HEK293 (cell line): ENCODE results near the gene SNUPN.

Source experiments
- CTCF ChIA-PET: fragments of 350-600 bp; formaldehyde crosslinking; extraction: SDS; loops from one replicate; lab custom pipeline; 2021; ENCODE audit warnings: antibody characterized with exemption; lab: Yijun Ruan, JAX
- POLR2A ChIA-PET: fragments of 300-600 bp; formaldehyde crosslinking; extraction: SDS; loops from one replicate; lab custom pipeline; 2020; ENCODE audit warnings: antibody characterized with exemption, inconsistent platforms; lab: Yijun Ruan, JAX
- H3K27ac ChIP-seq: fragments of 200-500 bp; sonication (Bioruptor generic); 2 replicates; pipeline ENCODE4 v1.5.1; 2014; ENCODE audit warnings: low read depth, low read length, control low read depth, inconsistent platforms; ENCODE audit errors: extremely low read depth
- H3K36me3 ChIP-seq, 2 experiments: fragments of 200-500 bp in 1 of 2; sonication (Bioruptor generic) in 1 of 2; 1 replicate in 1 of 2; 2 replicates in 1 of 2; pipeline ENCODE4 v1.5.1; 2014 to 2017; ENCODE audit warnings: inconsistent platforms in 2 of 2, low read length in 2 of 2; ENCODE audit not compliant: control insufficient read depth in 2 of 2, insufficient read depth in 1 of 2
- H3K4me1 ChIP-seq: fragments of 200-500 bp; sonication (Bioruptor generic); 2 replicates; pipeline ENCODE4 v1.5.1; 2014; ENCODE audit warnings: mild to moderate bottlenecking, low read length, inconsistent platforms; ENCODE audit not compliant: control insufficient read depth, insufficient read depth
- H3K4me3 ChIP-seq: 2 replicates; pipeline ENCODE4 v1.5.1; 2011; ENCODE audit warnings: low read depth, mild to moderate bottlenecking, control low read depth, low read length, moderate library complexity
- H3K9me3 ChIP-seq: fragments of 200-500 bp; sonication (Bioruptor generic); 2 replicates; pipeline ENCODE4 v1.5.1; 2014; ENCODE audit warnings: low read depth, low read length, inconsistent platforms; ENCODE audit not compliant: control insufficient read depth, insufficient read depth
- OVOL3 ChIP-seq: fragments of 450-650 bp; formaldehyde crosslinking; IDR thresholded peaks from 2 replicates; pipeline ENCODE4 v1.5.1; 2016; ENCODE audit warnings: missing biosample characterization, missing genetic modification characterization
- PRDM10 ChIP-seq: fragments of 450-650 bp; formaldehyde crosslinking; IDR thresholded peaks from 2 replicates; pipeline ENCODE4 v1.5.1; 2016; ENCODE audit warnings: missing biosample characterization, missing genetic modification characterization
- SCRT1 ChIP-seq: fragments of 450-650 bp; formaldehyde crosslinking; IDR thresholded peaks from 2 replicates; pipeline ENCODE4 v1.5.1; 2016; ENCODE audit warnings: missing biosample characterization, missing genetic modification characterization, borderline replicate concordance
- ZBTB7A ChIP-seq: fragments of 450-650 bp; formaldehyde crosslinking; IDR thresholded peaks from 2 replicates; pipeline ENCODE4 v1.5.1; 2016; ENCODE audit warnings: low read depth, missing biosample characterization, missing genetic modification characterization
- ZFP69B ChIP-seq: fragments of 450-650 bp; formaldehyde crosslinking; IDR thresholded peaks from 2 replicates; pipeline ENCODE4 v1.5.1; 2016; ENCODE audit warnings: missing biosample characterization, missing genetic modification characterization
- ZNF174 ChIP-seq: fragments of 450-650 bp; formaldehyde crosslinking; IDR thresholded peaks from 2 replicates; pipeline ENCODE4 v1.5.0; 2017; ENCODE audit warnings: missing biosample characterization, mild to moderate bottlenecking, missing genetic modification characterization
- ZNF335 ChIP-seq: fragments of 450-650 bp; formaldehyde crosslinking; conservative IDR thresholded peaks from 2 replicates; pipeline ENCODE4 v1.5.1; 2016; ENCODE audit warnings: missing biosample characterization, missing genetic modification characterization
- ZNF530 ChIP-seq: fragments of 450-650 bp; formaldehyde crosslinking; IDR thresholded peaks from 2 replicates; pipeline ENCODE4 v1.5.1; 2016; ENCODE audit warnings: low read depth, missing biosample characterization, missing genetic modification characterization
- ZNF560 ChIP-seq: fragments of 450-650 bp; formaldehyde crosslinking; IDR thresholded peaks from 2 replicates; pipeline ENCODE4 v1.5.1; 2017; ENCODE audit warnings: missing biosample characterization, missing genetic modification characterization, borderline replicate concordance
- ZNF623 ChIP-seq: fragments of 450-650 bp; formaldehyde crosslinking; IDR thresholded peaks from 2 replicates; pipeline ENCODE4 v1.5.1; 2016; ENCODE audit warnings: missing biosample characterization, missing genetic modification characterization
- ZNF747 ChIP-seq: fragments of 450-650 bp; formaldehyde crosslinking; IDR thresholded peaks from 2 replicates; pipeline ENCODE4 v1.5.1; 2016; ENCODE audit warnings: missing biosample characterization, missing genetic modification characterization
- ZNF791 ChIP-seq: fragments of 450-650 bp; formaldehyde crosslinking; IDR thresholded peaks from 2 replicates; pipeline ENCODE4 v1.5.1; 2016; ENCODE audit warnings: missing biosample characterization, missing genetic modification characterization
- ZSCAN4 ChIP-seq: fragments of 450-650 bp; formaldehyde crosslinking; IDR thresholded peaks from 2 replicates; pipeline ENCODE4 v1.5.1; 2017; ENCODE audit warnings: missing biosample characterization, missing genetic modification characterization
- ZSCAN5A ChIP-seq: fragments of 450-650 bp; formaldehyde crosslinking; IDR thresholded peaks from 2 replicates; pipeline ENCODE4 v1.5.1; 2016; ENCODE audit warnings: missing biosample characterization, missing genetic modification characterization
- TF ChIP-seq, protein P1 (sequence below): fragments of 450-650 bp; formaldehyde crosslinking; IDR thresholded peaks from 2 replicates; pipeline ENCODE4 v1.5.1; 2016; ENCODE audit warnings: missing biosample characterization, missing genetic modification characterization, borderline replicate concordance

Gene SNUPN

GRCh38 chr15:75662823-75663519 lies 37.4 kb upstream of the SNUPN start:
- Histone ChIP-seq H3K36me3 (peaks cover 0 to 3% of the 10 kb centered on the region in 2 experiments; a peak in 1 of 3 replicates), H3K4me1 (no peaks in the 10 kb centered on the region), H3K4me3 (no peak overlapping the region), H3K27ac (no peak overlapping the region), H3K9me3 (no peaks in the 10 kb centered on the region)
- TF ChIP-seq PRDM10 (peak; percentile 18; the same call in 1 of the 2 replicates), SCRT1 (tag by site-specific recombination) (no peak)
- ChIA-PET POLR2A (interaction anchor here (0.6 kb wide), 1 partner anchor 23 kb away, joined by 3 read pairs; the partner anchor contains the start of gene IMP3), CTCF (interaction anchor here (1.2 kb wide), 1 partner anchor 16 kb away, joined by 5 read pairs; no protein-coding TSS in a partner anchor)

GRCh38 chr15:75661756-75662140 lies 36.2 kb upstream of the SNUPN start:
- H3K36me3 ChIP-seq = peaks cover 0 to 7% of the 10 kb centered on the region in 2 experiments; a peak in 1 of 3 replicates
- no peak overlapping the region; the same call in 1 of the 2 replicates for H3K27ac ChIP-seq
- ChIA-PET CTCF (interaction anchor here (1.1 kb wide), 1 partner anchor 11 kb away, joined by 3 read pairs; no protein-coding TSS in a partner anchor), POLR2A (interaction anchor here (0.6 to 2.2 kb wide), 4 partner anchors 11 to 36 kb away, joined by 3 to 14 read pairs (median 8); partner anchors contain the start of gene SNUPN)
- no peak overlapping the region for H3K4me3 ChIP-seq
- H3K9me3 ChIP-seq = no peaks in the 10 kb centered on the region
- no peaks in the 10 kb centered on the region for H3K4me1 ChIP-seq
- no peak for TF ChIP-seq ZFP69B (tag by site-specific recombination)
- TF ChIP-seq ZNF560 (tag by site-specific recombination) = no peak
- TF ChIP-seq OVOL3 (tag by site-specific recombination) = no peak
- TF ChIP-seq ZNF335 (tag by site-specific recombination) = no peak
- no peak for TF ChIP-seq ZSCAN4 (tag by site-specific recombination)
- no peak for TF ChIP-seq ZSCAN5A (tag by site-specific recombination)
- no peak for TF ChIP-seq ZNF530 (tag by site-specific recombination)
- TF ChIP-seq, protein P1, sequence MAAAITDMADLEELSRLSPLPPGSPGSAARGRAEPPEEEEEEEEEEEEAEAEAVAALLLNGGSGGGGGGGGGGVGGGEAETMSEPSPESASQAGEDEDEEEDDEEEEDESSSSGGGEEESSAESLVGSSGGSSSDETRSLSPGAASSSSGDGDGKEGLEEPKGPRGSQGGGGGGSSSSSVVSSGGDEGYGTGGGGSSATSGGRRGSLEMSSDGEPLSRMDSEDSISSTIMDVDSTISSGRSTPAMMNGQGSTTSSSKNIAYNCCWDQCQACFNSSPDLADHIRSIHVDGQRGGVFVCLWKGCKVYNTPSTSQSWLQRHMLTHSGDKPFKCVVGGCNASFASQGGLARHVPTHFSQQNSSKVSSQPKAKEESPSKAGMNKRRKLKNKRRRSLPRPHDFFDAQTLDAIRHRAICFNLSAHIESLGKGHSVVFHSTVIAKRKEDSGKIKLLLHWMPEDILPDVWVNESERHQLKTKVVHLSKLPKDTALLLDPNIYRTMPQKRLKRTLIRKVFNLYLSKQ = no peak
- TF ChIP-seq ZNF791 (tag by site-specific recombination) = no peak
- TF ChIP-seq ZNF747 = no peak
- TF ChIP-seq ZNF174 (tag by site-specific recombination) = no peak
- no peak for TF ChIP-seq ZBTB7A (tag by site-specific recombination)
- TF ChIP-seq ZNF623 = no peak
